Measurements from ENCODE around the gene TMEM132A. TPM values are rescaled to one million over a fixed set of nuclear protein-coding genes. Genes with fewer than 3 reads are reported as not detected.

The TMEM132A gene
- total and polyA plus RNA-seq, 9 of the 15 experiments (the other 6 are each of a cell fraction or from before 2014, with no cell fraction given), result 0.04 to 1.1 (median 0.18) TPM; not detected in 4

DNA sequence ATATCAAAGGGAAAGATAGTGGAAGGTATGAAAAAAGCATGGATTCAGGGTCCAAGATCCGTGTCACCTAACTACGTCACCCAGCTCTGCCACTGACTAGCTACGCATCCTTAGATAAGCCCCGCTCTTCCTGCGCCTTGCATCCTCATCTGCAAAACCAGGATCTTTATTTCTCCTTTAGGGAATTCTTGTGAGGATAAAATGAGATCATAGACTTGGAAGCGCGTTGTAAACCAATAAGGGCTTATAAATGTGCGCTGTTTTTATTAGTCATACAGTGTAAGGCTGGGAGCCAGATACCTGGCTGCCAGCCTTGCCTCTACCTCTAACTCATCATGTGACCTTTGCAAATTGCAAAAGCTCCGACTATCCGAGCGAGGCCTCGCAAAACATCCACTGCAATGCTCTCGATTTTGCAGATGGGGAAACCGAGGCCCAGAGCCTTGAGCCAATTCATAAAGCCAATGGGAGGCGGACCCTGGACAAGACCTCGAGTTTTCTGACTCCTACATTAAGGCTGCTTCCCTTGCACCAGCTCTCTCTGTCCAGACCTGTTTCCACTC is 18.6 kb upstream of the TMEM132A start (continued):
- TF ChIP-seq ATF7 (IDR thresholded peaks at IDR 0.05) (0 out of 2 replicates have a peak, but pooled peaks have one; percentile 28), PHB (CRISPR knock-in tag; IDR thresholded peaks at IDR 0.05) (no peak), RAD51 (IDR thresholded peaks at IDR 0.05; ENCODE audit: borderline replicate concordance, low read depth) (peak; percentile 22; the same call in 1 of the 2 replicates), RCOR1 (IDR thresholded peaks at IDR 0.05; ENCODE audit: borderline replicate concordance in 1 of 2, low read depth in 2 of 2, low read length in 2 of 2) (peak in 1 of 2 experiments; percentile 19; a peak in 1 of 4 replicates), SRF (CRISPR knock-in tag; IDR thresholded peaks at IDR 0.05) (no peak), NCOR1 (IDR thresholded peaks at IDR 0.05) (no peak), DPF2 (IDR thresholded peaks at IDR 0.05) (0 out of 2 replicates have a peak, but pooled peaks have one; percentile 47), MCM2 (IDR thresholded peaks at IDR 0.05; ENCODE audit: low read depth) (no peak), ZBTB9 (CRISPR knock-in tag; IDR thresholded peaks at IDR 0.05) (no peak), MCM7 (IDR thresholded peaks at IDR 0.05) (no peak), TAF15 (IDR thresholded peaks at IDR 0.05; ENCODE audit: low read depth, low read length) (no peak), DNMT1 (IDR thresholded peaks at IDR 0.05) (0 out of 2 replicates have a peak, but pooled peaks have one; percentile 50), GATAD2A (IDR thresholded peaks at IDR 0.05) (0 out of 2 replicates have a peak, but pooled peaks have one; percentile 30), USF2 (CRISPR knock-in tag; IDR thresholded peaks at IDR 0.05) (peak; percentile 34; the same call in 1 of the 2 replicates), FOSL1 (tag; conservative IDR thresholded peaks at IDR 0.05) (no peak), PRMT5 (CRISPR knock-in tag; IDR thresholded peaks at IDR 0.05) (no peak), CREM (IDR thresholded peaks at IDR 0.05; ENCODE audit: low read depth) (peak; percentile 78), ZNF778 (CRISPR knock-in tag; IDR thresholded peaks at IDR 0.05) (no peak), MITF (IDR thresholded peaks at IDR 0.05) (no peak), PATZ1 (CRISPR knock-in tag; IDR thresholded peaks at IDR 0.05; ENCODE audit: borderline replicate concordance) (no peak), COPS2 (conservative IDR thresholded peaks at IDR 0.05) (no peak)
- TF ChIP-seq, protein P1, sequence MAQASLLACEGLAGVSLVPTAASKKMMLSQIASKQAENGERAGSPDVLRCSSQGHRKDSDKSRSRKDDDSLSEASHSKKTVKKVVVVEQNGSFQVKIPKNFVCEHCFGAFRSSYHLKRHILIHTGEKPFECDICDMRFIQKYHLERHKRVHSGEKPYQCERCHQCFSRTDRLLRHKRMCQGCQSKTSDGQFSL (CRISPR knock-in tag; IDR thresholded peaks at IDR 0.05), result no peak
- TF ChIP-seq, protein P1 (tag; IDR thresholded peaks at IDR 0.05), result no peak
